AG09309 (cell line): Measurements from ENCODE around the gene GNG11.

Experiments
- DNase-seq: peaks from one replicate; pipeline ENCODE4 v3.0.0-alpha.2; 2010; ENCODE audit warnings: low read depth
- H3K4me3 ChIP-seq: 2 replicates; pipeline ENCODE4 v1.5.1; 2011; ENCODE audit warnings: mild to moderate bottlenecking, low read depth, low read length, moderate library complexity; ENCODE audit not compliant: control insufficient read depth
- CTCF ChIP-seq: IDR thresholded peaks from 2 replicates; pipeline ENCODE4 v1.5.1; 2011; ENCODE audit warnings: mild to moderate bottlenecking, low read depth, low read length, inconsistent platforms; ENCODE audit not compliant: insufficient read depth, control insufficient read depth; ENCODE audit errors: missing control alignments

GNG11 gene

GRCh38 chr7:93923942-93924341, 2.4 kb downstream of the GNG11 start:
- DNase-seq: no peak
- H3K4me3 ChIP-seq: peak overlapping the region; percentile 71; the same call in 1 of the 2 replicates
- no peak for TF ChIP-seq CTCF

GRCh38 chr7:93926800-93927199, 5.3 kb downstream of the GNG11 start:
- DNase-seq: no peak
- no peak overlapping the region for H3K4me3 ChIP-seq
- no peak for TF ChIP-seq CTCF

- H3K4me3 ChIP-seq: no peak overlapping the region
- no peak for DNase-seq
- TF ChIP-seq CTCF: no peak
These were observed 6.0 kb downstream of the GNG11 start for GRCh38 chr7:93927585-93927984.

GRCh38 chr7:93931655-93932054, 10.1 kb downstream of the GNG11 start:
- no peak overlapping the region for H3K4me3 ChIP-seq
- no peak for DNase-seq
- TF ChIP-seq CTCF: no peak

- no peak for TF ChIP-seq CTCF
- no peak for DNase-seq
- H3K4me3 ChIP-seq: no peak overlapping the region
These were observed 11.6 kb downstream of the GNG11 start for GRCh38 chr7:93933156-93933555.

- no peak for DNase-seq
- TF ChIP-seq CTCF: no peak
- H3K4me3 ChIP-seq: no peak overlapping the region
These were observed 13.6 kb downstream of the GNG11 start for GRCh38 chr7:93935102-93935501.

- no peak overlapping the region for H3K4me3 ChIP-seq
- no peak for DNase-seq
- TF ChIP-seq CTCF: no peak
These were observed 16.3 kb downstream of the GNG11 start for GRCh38 chr7:93937818-93938217.
